ENCODE data around the gene FSCN2.
"Not testable (repeated sequence)": the region's sequence is repeated elsewhere in the genome, so short reads cannot be mapped to it uniquely, and the experiment has no call there.

The FSCN2 gene

GRCh38 chr17:81522491-81523401 lies 5.4 kb upstream of the FSCN2 start:
- Histone ChIP-seq H3K9me3 (ENCODE audit: control insufficient read depth, low read length) (no peaks in the 10 kb centered on the region), H3K4me1 (ENCODE audit: control insufficient read depth, insufficient read depth, low read length, poor library complexity, severe bottlenecking) (peaks cover 18% of the 10 kb centered on the region), H3K36me3 (ENCODE audit: control insufficient read depth, insufficient read depth, low read length) (no peaks in the 10 kb centered on the region), H3K4me3 (ENCODE audit: extremely low read depth, insufficient read depth, low read length, poor library complexity, severe bottlenecking) (no peak overlapping the region), H3K27ac (ENCODE audit: low read depth, low read length, severe bottlenecking) (no peak overlapping the region)
- WGBS, 2 experiments (ENCODE audit: insufficient coverage in 2 of 2) = 63 to 68% methylated on average over 18 to 20 of the region's 26 CpGs

GRCh38 chr17:81523402-81524038 lies 4.7 kb upstream of the FSCN2 start:
- Histone ChIP-seq H3K36me3 (ENCODE audit: control insufficient read depth, insufficient read depth, low read length) (no peaks in the 10 kb centered on the region), H3K9me3 (ENCODE audit: control insufficient read depth, low read length) (no peaks in the 10 kb centered on the region), H3K4me3 (ENCODE audit: extremely low read depth, insufficient read depth, low read length, poor library complexity, severe bottlenecking) (no peak overlapping the region), H3K4me1 (ENCODE audit: control insufficient read depth, insufficient read depth, low read length, poor library complexity, severe bottlenecking) (peaks cover 11% of the 10 kb centered on the region), H3K27ac (ENCODE audit: low read depth, low read length, severe bottlenecking) (no peak overlapping the region)
- 62 to 64% methylated on average over 17 of the region's 17 CpGs for WGBS, 2 experiments (ENCODE audit: insufficient coverage in 2 of 2)

DNA sequence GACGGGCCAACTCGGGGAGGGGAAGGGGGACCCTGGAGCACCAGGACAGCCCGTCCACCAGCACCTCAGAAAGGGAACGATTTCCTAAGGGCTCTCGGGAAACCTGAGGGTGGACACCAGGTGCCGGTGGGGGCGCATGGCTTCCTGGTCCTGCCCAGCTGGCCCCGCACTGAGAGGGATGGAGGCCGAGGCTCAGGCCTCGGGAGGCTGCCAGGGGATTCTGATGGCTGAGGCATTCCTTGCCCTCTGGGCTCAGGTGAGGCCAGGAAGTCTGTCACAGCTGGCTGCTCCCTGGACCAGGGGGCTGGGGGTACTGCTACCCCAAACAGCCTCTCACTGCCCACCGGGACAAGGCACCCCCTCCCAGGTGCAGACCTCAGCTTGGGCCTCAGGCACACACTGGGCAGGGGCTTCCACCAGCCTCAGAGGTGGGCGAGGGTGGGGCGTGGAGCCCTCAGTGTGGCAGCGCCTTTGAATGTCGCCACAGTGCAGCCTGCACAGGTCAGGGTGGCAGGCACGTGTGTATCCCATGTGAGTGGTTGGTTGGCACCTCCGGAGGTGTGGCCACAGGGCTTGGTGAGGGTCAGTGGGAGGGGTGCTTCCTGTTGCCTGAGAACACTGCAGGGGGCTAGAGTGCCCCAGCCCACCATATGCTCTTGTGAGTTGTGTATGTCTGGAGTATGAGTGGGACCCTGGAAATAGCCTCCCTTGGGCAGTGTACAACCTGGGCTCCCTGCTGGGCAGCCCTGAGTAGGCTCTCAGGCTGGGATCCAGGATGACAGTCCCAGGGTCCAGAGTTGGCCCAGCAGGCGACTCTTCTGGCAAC lies 3.9 kb upstream of the FSCN2 start:
- Histone ChIP-seq H3K36me3 (ENCODE audit: control insufficient read depth, insufficient read depth, low read length) (no peaks in the 10 kb centered on the region), H3K27ac (ENCODE audit: low read depth, low read length, severe bottlenecking) (no peak overlapping the region), H3K4me1 (ENCODE audit: control insufficient read depth, insufficient read depth, low read length, poor library complexity, severe bottlenecking) (peaks cover 8% of the 10 kb centered on the region), H3K9me3 (ENCODE audit: control insufficient read depth, low read length) (no peaks in the 10 kb centered on the region), H3K4me3 (ENCODE audit: extremely low read depth, insufficient read depth, low read length, poor library complexity, severe bottlenecking) (no peak overlapping the region)
- WGBS, 2 experiments (ENCODE audit: insufficient coverage in 2 of 2) = 87 to 88% methylated on average over 11 to 16 of the region's 18 CpGs

- H3K4me3 ChIP-seq (ENCODE audit: extremely low read depth, insufficient read depth, low read length, poor library complexity, severe bottlenecking) = no peak overlapping the region
- H3K27ac ChIP-seq (ENCODE audit: low read depth, low read length, severe bottlenecking) = no peak overlapping the region
- H3K4me1 ChIP-seq (ENCODE audit: control insufficient read depth, insufficient read depth, low read length, poor library complexity, severe bottlenecking) = peaks cover 3% of the 10 kb centered on the region
- WGBS, 2 experiments (ENCODE audit: insufficient coverage in 2 of 2) = 92% methylated on average over 7 to 8 of the region's 8 CpGs
- no peaks in the 10 kb centered on the region for H3K9me3 ChIP-seq (ENCODE audit: control insufficient read depth, low read length)
- H3K36me3 ChIP-seq (ENCODE audit: control insufficient read depth, insufficient read depth, low read length) = no peaks in the 10 kb centered on the region
Observed at GRCh38 chr17:81524865-81525159, 3.4 kb upstream of the FSCN2 start.

DNA sequence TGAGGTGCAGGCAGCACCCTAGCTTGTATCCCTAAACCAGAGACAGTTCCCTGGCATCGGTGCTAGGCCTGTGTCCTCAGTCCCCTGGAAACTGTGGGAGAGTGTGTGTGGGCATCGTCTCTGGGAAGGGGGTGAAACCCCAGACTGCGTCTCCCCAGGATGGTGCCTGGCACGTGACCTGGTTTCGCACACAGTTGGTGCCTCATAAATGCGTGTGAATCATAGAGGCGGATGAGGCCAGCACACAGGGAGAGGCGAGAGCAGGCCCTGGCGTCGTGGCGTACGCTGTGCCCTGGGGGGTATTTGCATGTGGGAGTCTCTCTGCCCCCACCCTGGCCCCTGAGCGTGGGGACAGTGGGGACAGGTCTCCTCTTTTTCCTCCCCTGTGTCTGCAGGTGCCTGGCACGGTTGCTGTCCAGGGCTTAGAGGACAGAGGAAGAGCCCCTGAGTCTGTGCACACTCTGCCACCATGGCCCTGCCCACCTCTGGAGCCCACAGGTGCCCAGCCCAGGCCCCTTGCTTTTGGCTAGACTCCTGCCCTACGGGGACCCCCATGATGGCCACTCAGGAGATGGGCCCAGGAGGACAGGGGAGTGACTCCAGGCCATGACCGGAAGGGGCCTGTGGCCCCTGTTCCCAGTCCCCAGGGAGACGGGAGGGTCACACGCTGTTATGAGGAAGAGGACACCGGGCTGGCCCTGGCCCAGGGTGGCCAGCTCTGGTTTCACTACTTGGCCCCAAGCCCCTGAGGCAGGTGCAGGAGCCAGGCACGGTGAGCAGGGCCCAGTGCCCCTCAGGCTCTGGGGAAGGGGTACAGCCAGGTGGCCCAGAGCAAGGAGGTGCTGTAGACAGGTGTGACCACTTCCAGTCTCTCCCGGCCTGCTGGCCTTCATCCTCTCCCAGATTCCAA lies 1.3 kb upstream of the FSCN2 start:
- 90 to 96% methylated on average over 19 of the region's 21 CpGs for WGBS, 2 experiments (ENCODE audit: insufficient coverage in 2 of 2)
- Histone ChIP-seq H3K27ac (ENCODE audit: low read depth, low read length, severe bottlenecking) (no peak overlapping the region), H3K9me3 (ENCODE audit: control insufficient read depth, low read length) (no peaks in the 10 kb centered on the region), H3K4me3 (ENCODE audit: extremely low read depth, insufficient read depth, low read length, poor library complexity, severe bottlenecking) (no peak overlapping the region), H3K36me3 (ENCODE audit: control insufficient read depth, insufficient read depth, low read length) (no peaks in the 10 kb centered on the region), H3K4me1 (ENCODE audit: control insufficient read depth, insufficient read depth, low read length, poor library complexity, severe bottlenecking) (peaks cover 3% of the 10 kb centered on the region)

- WGBS, 2 experiments (ENCODE audit: insufficient coverage in 2 of 2) = 82 to 86% methylated on average over 12 to 18 of the region's 20 CpGs
- Histone ChIP-seq H3K27ac (ENCODE audit: low read depth, low read length, severe bottlenecking) (no peak overlapping the region), H3K36me3 (ENCODE audit: control insufficient read depth, insufficient read depth, low read length) (no peaks in the 10 kb centered on the region), H3K4me3 (ENCODE audit: extremely low read depth, insufficient read depth, low read length, poor library complexity, severe bottlenecking) (no peak overlapping the region), H3K4me1 (ENCODE audit: control insufficient read depth, insufficient read depth, low read length, poor library complexity, severe bottlenecking) (peaks cover 3% of the 10 kb centered on the region), H3K9me3 (ENCODE audit: control insufficient read depth, low read length) (no peaks in the 10 kb centered on the region)
Observed at GRCh38 chr17:81528384-81528650, 140 bp downstream of the FSCN2 start.

DNA sequence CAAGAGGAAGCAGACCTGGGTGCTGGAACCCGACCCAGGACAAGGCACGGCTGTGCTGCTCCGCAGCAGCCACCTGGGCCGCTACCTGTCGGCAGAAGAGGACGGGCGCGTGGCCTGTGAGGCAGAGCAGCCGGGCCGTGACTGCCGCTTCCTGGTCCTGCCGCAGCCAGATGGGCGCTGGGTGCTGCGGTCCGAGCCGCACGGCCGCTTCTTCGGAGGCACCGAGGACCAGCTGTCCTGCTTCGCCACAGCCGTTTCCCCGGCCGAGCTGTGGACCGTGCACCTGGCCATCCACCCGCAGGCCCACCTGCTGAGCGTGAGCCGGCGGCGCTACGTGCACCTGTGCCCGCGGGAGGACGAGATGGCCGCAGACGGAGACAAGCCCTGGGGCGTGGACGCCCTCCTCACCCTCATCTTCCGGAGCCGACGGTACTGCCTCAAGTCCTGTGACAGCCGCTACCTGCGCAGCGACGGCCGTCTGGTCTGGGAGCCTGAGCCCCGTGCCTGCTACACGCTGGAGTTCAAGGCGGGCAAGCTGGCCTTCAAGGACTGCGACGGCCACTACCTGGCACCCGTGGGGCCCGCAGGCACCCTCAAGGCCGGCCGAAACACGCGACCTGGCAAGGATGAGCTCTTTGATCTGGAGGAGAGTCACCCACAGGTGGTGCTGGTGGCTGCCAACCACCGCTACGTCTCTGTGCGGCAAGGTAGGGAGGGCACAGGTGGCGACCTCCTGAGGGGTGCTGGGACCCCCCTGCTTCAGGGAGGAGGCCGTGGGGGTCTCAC lies 667 bp downstream of the FSCN2 start:
- no peak overlapping the region for H3K4me3 ChIP-seq (ENCODE audit: extremely low read depth, insufficient read depth, low read length, poor library complexity, severe bottlenecking)

GRCh38 chr17:81529437-81529803 lies 1.2 kb downstream of the FSCN2 start:
- Histone ChIP-seq H3K4me1 (ENCODE audit: control insufficient read depth, insufficient read depth, low read length, poor library complexity, severe bottlenecking) (no peaks in the 10 kb centered on the region), H3K9me3 (ENCODE audit: control insufficient read depth, low read length) (no peaks in the 10 kb centered on the region), H3K27ac (ENCODE audit: low read depth, low read length, severe bottlenecking) (no peak overlapping the region), H3K36me3 (ENCODE audit: control insufficient read depth, insufficient read depth, low read length) (no peaks in the 10 kb centered on the region), H3K4me3 (ENCODE audit: extremely low read depth, insufficient read depth, low read length, poor library complexity, severe bottlenecking) (no peak overlapping the region)
- WGBS, 2 experiments (ENCODE audit: insufficient coverage in 2 of 2) = 87 to 92% methylated on average over 4 to 6 of the region's 6 CpGs

More for the DNA sequence above, 667 bp downstream of the FSCN2 start:
- 93 to 94% methylated on average over 59 to 62 of the region's 62 CpGs for WGBS, 2 experiments (ENCODE audit: insufficient coverage in 2 of 2)
- Histone ChIP-seq H3K36me3 (ENCODE audit: control insufficient read depth, insufficient read depth, low read length) (no peaks in the 10 kb centered on the region), H3K27ac (ENCODE audit: low read depth, low read length, severe bottlenecking) (no peak overlapping the region), H3K9me3 (ENCODE audit: control insufficient read depth, low read length) (no peaks in the 10 kb centered on the region), H3K4me1 (ENCODE audit: control insufficient read depth, insufficient read depth, low read length, poor library complexity, severe bottlenecking) (no peaks in the 10 kb centered on the region)

DNA sequence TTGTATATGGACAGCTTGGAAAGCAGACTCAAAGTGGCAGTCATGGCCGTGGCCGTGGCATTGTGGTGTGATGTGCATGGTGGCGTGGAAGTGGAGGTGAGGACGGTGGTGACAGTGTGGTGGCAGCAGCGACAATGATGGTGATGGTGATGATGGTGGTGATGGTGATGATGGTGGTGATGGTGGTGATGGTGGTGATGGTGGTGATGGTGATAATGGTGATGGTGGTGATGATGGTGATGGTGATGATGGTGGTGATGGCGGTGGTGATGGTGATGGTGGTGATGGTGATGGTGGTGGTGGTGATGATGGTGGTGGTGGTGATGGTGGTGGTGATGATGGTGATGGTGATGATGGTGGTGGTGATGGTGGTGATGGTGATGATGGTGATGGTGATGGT lies 2.8 kb downstream of the FSCN2 start:
- not testable (repeated sequence) for H3K27ac ChIP-seq (ENCODE audit: low read depth, low read length, severe bottlenecking); H3K4me1 ChIP-seq (ENCODE audit: control insufficient read depth, insufficient read depth, low read length, poor library complexity, severe bottlenecking); H3K4me3 ChIP-seq (ENCODE audit: extremely low read depth, insufficient read depth, low read length, poor library complexity, severe bottlenecking); H3K36me3 ChIP-seq (ENCODE audit: control insufficient read depth, insufficient read depth, low read length); H3K9me3 ChIP-seq (ENCODE audit: control insufficient read depth, low read length)
- WGBS, 2 experiments (ENCODE audit: insufficient coverage in 2 of 2) = 79 to 90% methylated on average over 5 to 6 of the region's 6 CpGs

GRCh38 chr17:81531998-81532404 lies 3.8 kb downstream of the FSCN2 start:
- not testable (repeated sequence) for H3K36me3 ChIP-seq (ENCODE audit: control insufficient read depth, insufficient read depth, low read length); H3K27ac ChIP-seq (ENCODE audit: low read depth, low read length, severe bottlenecking); H3K9me3 ChIP-seq (ENCODE audit: control insufficient read depth, low read length); H3K4me3 ChIP-seq (ENCODE audit: extremely low read depth, insufficient read depth, low read length, poor library complexity, severe bottlenecking); H3K4me1 ChIP-seq (ENCODE audit: control insufficient read depth, insufficient read depth, low read length, poor library complexity, severe bottlenecking)
- 95 to 97% methylated on average over 3 of the region's 3 CpGs for WGBS, 2 experiments (ENCODE audit: insufficient coverage in 2 of 2)

Data from mesodermal cell (in vitro differentiated cells).